Naive B cell (primary cell): ENCODE data around the gene ANKRD23. TPM values are rescaled to one million over a fixed set of nuclear protein-coding genes. Genes with fewer than 3 reads are reported as not detected.

ENCODE experiments used
- ATAC-seq, 2 donors: fragments of 150-1000 bp; cut with Tn5 transposase; 2 replicates each; pipeline ENCODE4 v1.10.0; 2021; ENCODE audit warnings: low read depth in 2 of 2, mild to moderate bottlenecking in 2 of 2, moderate library complexity in 2 of 2
- DNase-seq: peaks from one replicate; pipeline ENCODE4 v3.0.0; 2022
- H3K27ac Mint-ChIP-seq, 6 donors: one replicate each; pipeline ENCODE4 v1.8.0; 2020 to 2022; ENCODE audit warnings: mild to moderate bottlenecking in 6 of 6, mixed read lengths in 6 of 6, moderate library complexity in 5 of 6, inconsistent platforms in 2 of 6
- H3K27me3 Mint-ChIP-seq, 3 donors: one replicate each; pipeline ENCODE4 v1.8.0; 2021 to 2022; ENCODE audit warnings: mixed read lengths in 3 of 3, mild to moderate bottlenecking in 1 of 3
- H3K36me3 Mint-ChIP-seq, 2 donors: one replicate each; pipeline ENCODE4 v1.8.0; 2020 to 2022; ENCODE audit warnings: mixed read lengths in 2 of 2, inconsistent platforms in 1 of 2, mild to moderate bottlenecking in 1 of 2
- H3K4me1 Mint-ChIP-seq, 3 donors: one replicate each; pipeline ENCODE4 v1.8.0; 2020 to 2022; ENCODE audit warnings: mixed read lengths in 3 of 3, inconsistent platforms in 1 of 3, mild to moderate bottlenecking in 1 of 3, moderate library complexity in 1 of 3
- H3K4me3 Mint-ChIP-seq, 8 donors: one replicate each; pipeline ENCODE4 v1.8.0; 2020 to 2022; ENCODE audit warnings: mild to moderate bottlenecking in 8 of 8, mixed read lengths in 8 of 8, moderate library complexity in 8 of 8, inconsistent platforms in 2 of 8
- H3K9me3 Mint-ChIP-seq, 7 donors: one replicate each; pipeline ENCODE4 v1.8.0; 2020 to 2022; ENCODE audit warnings: mixed read lengths in 7 of 7, mild to moderate bottlenecking in 5 of 7, inconsistent platforms in 2 of 7, moderate library complexity in 1 of 7
- polyA plus RNA-seq, 6 donors: library from polyadenylated mRNA; unstranded; fragments of 300-500 nt; fragmentation: Illumina TruSeq; gene quantifications; one replicate each; pipeline ENCODE4 v1.2.3, GENCODE V29; 2021; ENCODE audit warnings: low read depth in 6 of 6

Gene ANKRD23
- polyA plus RNA-seq, 6 donors from 2014 or later = 0.44 to 1.4 (median 1.1) TPM; not detected in 2

DNA sequence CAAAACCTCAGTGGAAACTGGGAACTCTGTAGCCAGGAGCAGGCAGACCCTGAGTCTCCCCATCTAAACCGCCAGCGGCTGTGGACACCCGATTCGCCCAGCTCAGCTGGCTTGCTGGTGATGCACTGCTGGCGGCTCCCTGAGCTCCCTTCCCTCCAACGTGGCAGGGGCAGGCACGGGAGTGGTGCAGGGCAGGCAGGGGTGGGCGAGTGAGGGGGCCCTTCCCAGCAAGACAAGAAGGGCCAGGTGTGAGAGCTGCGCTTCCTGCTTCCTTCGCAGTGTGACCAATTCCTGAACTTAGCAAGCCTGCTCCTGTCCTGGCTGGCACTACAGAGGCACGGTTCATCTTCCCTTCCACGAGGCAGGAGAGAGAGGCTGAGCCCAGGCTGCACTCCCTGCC, 38.4 kb upstream of the ANKRD23 start:
- H3K36me3 Mint-ChIP-seq = no peaks in the 10 kb centered on the region
- no peaks in the 10 kb centered on the region for H3K9me3 Mint-ChIP-seq
- no peak for ATAC-seq
- H3K27me3 Mint-ChIP-seq = peaks cover 4 to 42% (median 9%) of the 10 kb centered on the region in 3 donors
- H3K4me1 Mint-ChIP-seq = peaks cover 1 to 5% (median 2%) of the 10 kb centered on the region in 3 donors
- H3K4me3 Mint-ChIP-seq = no peak overlapping the region
- H3K27ac Mint-ChIP-seq = no peak overlapping the region
- no peak for DNase-seq

GRCh38 chr2:96881349-96882195, 37.8 kb upstream of the ANKRD23 start:
- DNase-seq (no peak), ATAC-seq (no peak)
- Mint-ChIP-seq H3K4me3 (no peak overlapping the region), H3K27ac (peak overlapping the region in 1 of 6 donors; percentile 49), H3K4me1 (peaks cover 0 to 3% (median 0%) of the 10 kb centered on the region in 3 donors), H3K36me3 (no peaks in the 10 kb centered on the region), H3K9me3 (no peaks in the 10 kb centered on the region), H3K27me3 (peaks cover 4 to 44% (median 9%) of the 10 kb centered on the region in 3 donors)

GRCh38 chr2:96880891-96881273, 37.1 kb upstream of the ANKRD23 start:
- DNase-seq = no peak
- ATAC-seq = no peak
- H3K4me1 Mint-ChIP-seq = peaks cover 0 to under 1% (median 0%) of the 10 kb centered on the region in 3 donors
- no peak overlapping the region for H3K27ac Mint-ChIP-seq
- H3K4me3 Mint-ChIP-seq = no peak overlapping the region
- H3K36me3 Mint-ChIP-seq = no peaks in the 10 kb centered on the region
- no peaks in the 10 kb centered on the region for H3K9me3 Mint-ChIP-seq
- peaks cover 4 to 50% (median 9%) of the 10 kb centered on the region in 3 donors for H3K27me3 Mint-ChIP-seq

DNA sequence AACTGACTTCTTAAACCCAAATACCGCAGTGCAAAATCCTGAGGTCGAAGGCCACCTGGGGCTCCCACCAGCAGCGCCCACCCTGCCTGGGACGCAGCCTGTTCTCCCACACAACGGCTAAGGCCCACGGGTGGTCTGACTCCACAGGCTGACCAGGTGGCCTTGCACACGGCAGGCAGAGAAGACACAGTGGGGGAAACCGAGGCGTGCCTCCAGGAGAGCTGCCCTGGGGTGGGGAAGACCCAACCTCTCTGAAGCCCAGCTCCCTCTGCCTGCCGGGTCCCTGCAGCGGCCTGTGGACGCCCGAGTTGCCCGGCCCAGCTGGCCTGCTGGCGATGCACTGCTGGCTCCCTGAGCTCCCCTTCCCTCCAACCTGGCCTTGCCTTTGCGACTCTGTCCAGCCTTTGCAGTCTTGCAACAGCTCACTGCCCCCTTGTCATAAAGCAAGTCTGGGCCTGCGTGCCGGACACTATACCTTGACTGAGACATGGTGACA, 35.8 kb upstream of the ANKRD23 start:
- ATAC-seq (no peak), DNase-seq (no peak)
- Mint-ChIP-seq H3K27me3 (peaks cover 4 to 53% (median 9%) of the 10 kb centered on the region in 3 donors), H3K9me3 (no peaks in the 10 kb centered on the region), H3K27ac (no peak overlapping the region), H3K4me1 (peaks cover 7 to 13% (median 12%) of the 10 kb centered on the region in 3 donors), H3K36me3 (no peaks in the 10 kb centered on the region), H3K4me3 (no peak overlapping the region)

GRCh38 chr2:96878796-96879544, 35.1 kb upstream of the ANKRD23 start:
- no peak for ATAC-seq
- no peak overlapping the region for H3K4me3 Mint-ChIP-seq
- H3K27ac Mint-ChIP-seq = peak overlapping the region in 1 of 6 donors; percentile 14
- H3K27me3 Mint-ChIP-seq = peaks cover 9 to 50% (median 9%) of the 10 kb centered on the region in 3 donors
- H3K4me1 Mint-ChIP-seq = peaks cover 13 to 19% (median 18%) of the 10 kb centered on the region in 3 donors
- DNase-seq = no peak
- H3K36me3 Mint-ChIP-seq = no peaks in the 10 kb centered on the region
- no peaks in the 10 kb centered on the region for H3K9me3 Mint-ChIP-seq

- DNase-seq (no peak), ATAC-seq (no peak)
- Mint-ChIP-seq H3K9me3 (no peaks in the 10 kb centered on the region), H3K4me1 (peaks cover 13 to 27% (median 19%) of the 10 kb centered on the region in 3 donors), H3K27me3 (peaks cover 9 to 50% (median 9%) of the 10 kb centered on the region in 3 donors), H3K4me3 (no peak overlapping the region), H3K36me3 (no peaks in the 10 kb centered on the region), H3K27ac (no peak overlapping the region)
Observed at GRCh38 chr2:96878171-96878570, 34.4 kb upstream of the ANKRD23 start.

DNA sequence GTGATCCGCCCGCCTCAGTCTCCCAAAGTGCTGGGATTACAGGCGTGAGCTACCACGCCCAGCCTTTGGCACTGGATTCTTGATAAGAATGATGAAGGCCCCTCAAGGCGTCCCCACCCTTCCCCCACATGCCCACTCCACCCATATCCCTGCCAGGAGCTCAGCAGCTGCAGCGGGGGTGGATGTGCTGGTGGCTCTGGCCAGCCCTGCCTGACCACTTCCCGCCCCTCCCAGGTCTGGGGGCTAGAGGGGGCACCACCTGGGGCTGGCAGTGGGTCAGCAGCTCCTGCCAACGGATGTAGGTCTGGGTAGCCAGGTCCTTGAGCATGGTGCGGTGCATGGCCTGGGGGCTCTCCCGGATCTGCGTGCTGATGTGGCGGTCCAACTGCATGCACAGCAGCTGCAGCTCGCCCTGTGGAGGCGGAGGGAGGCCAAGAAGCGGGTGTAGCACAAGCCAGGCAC, 33.8 kb upstream of the ANKRD23 start:
- ATAC-seq (no peak), DNase-seq (no peak)
- Mint-ChIP-seq H3K27me3 (peaks cover 9 to 50% (median 9%) of the 10 kb centered on the region in 3 donors), H3K4me3 (no peak overlapping the region), H3K36me3 (no peaks in the 10 kb centered on the region), H3K27ac (no peak overlapping the region), H3K4me1 (peaks cover 13 to 27% (median 19%) of the 10 kb centered on the region in 3 donors), H3K9me3 (no peaks in the 10 kb centered on the region)

DNA sequence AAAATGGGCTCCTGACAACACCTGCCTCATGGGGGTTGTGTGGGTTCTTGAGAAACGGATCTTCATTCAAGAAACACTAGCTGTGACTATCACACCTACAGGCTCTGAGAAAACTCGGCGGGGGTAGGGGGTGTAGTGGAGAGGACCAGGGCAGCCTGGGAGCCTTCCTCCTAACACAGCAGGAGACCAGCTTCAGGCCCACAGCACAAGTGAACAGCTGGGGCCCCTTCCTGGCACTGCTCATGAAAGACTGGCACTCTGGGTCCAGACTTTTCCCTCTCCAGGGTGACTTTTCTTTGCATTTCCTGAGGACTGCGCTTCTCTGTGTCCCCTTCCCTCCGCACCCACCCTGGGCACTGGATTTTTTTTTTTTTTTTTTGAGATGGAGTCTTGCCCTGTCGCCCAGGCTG, 33.2 kb upstream of the ANKRD23 start:
- peaks cover 5 to 50% (median 9%) of the 10 kb centered on the region in 3 donors for H3K27me3 Mint-ChIP-seq
- H3K36me3 Mint-ChIP-seq = no peaks in the 10 kb centered on the region
- no peak overlapping the region for H3K27ac Mint-ChIP-seq
- no peak overlapping the region for H3K4me3 Mint-ChIP-seq
- no peak for DNase-seq
- no peaks in the 10 kb centered on the region for H3K9me3 Mint-ChIP-seq
- ATAC-seq = no peak
- H3K4me1 Mint-ChIP-seq = peaks cover 13 to 27% (median 19%) of the 10 kb centered on the region in 3 donors

DNA sequence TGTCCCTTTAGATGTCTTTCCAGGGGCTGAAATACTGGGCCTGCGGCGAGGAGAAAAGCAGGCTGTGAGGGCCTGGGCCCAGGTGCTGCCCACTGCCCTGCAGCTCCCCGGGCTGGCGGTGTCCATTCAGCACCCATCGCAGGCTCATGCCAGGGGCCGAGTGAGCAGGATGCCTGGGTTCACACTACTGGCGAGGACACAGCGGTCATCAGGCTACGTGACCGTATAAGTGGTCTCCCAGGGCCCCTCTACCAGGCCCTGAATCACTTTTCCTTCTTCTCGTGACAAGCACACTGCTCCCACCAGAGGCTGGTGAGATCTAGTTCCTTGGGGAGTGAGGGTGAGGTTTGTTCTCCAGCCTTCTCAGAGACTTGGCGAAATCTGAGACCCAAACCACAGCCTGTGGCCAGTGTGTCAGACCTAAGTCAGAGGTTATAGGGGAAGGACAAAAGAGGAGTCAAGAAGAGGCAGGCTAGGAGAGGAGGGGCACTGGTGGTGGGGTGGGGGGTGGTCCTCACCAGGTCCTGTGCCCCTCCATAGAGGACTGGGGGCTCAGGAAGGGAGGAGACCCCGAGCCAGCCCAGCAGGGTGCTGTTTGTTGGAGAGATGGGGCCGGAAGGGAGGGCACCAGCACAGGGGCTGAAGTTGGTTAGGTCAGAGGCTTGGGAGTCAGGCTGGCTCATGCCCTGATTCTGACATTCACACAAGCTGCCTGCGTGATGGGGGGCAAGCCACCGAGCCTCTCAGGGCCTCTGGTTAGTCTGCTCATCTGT, 32.6 kb upstream of the ANKRD23 start:
- no peaks in the 10 kb centered on the region for H3K9me3 Mint-ChIP-seq
- H3K4me3 Mint-ChIP-seq = no peak overlapping the region
- peaks cover 5 to 50% (median 9%) of the 10 kb centered on the region in 3 donors for H3K27me3 Mint-ChIP-seq
- H3K4me1 Mint-ChIP-seq = peaks cover 13 to 27% (median 19%) of the 10 kb centered on the region in 3 donors
- H3K36me3 Mint-ChIP-seq = no peaks in the 10 kb centered on the region
- peak overlapping the region in 1 of 6 donors; percentile 67 for H3K27ac Mint-ChIP-seq
- DNase-seq = no peak
- ATAC-seq = no peak

GRCh38 chr2:96875498-96876268, 31.9 kb upstream of the ANKRD23 start:
- peak overlapping the region in 5 of 6 donors; percentile 34 to 92 (median 85) for H3K27ac Mint-ChIP-seq
- peaks cover 13 to 49% (median 13%) of the 10 kb centered on the region in 3 donors for H3K27me3 Mint-ChIP-seq
- ATAC-seq = no peak
- no peak for DNase-seq
- H3K9me3 Mint-ChIP-seq = no peaks in the 10 kb centered on the region
- peak overlapping the region in 1 of 8 donors; percentile 50 for H3K4me3 Mint-ChIP-seq
- peaks cover 14 to 31% (median 22%) of the 10 kb centered on the region in 3 donors for H3K4me1 Mint-ChIP-seq
- H3K36me3 Mint-ChIP-seq = no peaks in the 10 kb centered on the region

DNA sequence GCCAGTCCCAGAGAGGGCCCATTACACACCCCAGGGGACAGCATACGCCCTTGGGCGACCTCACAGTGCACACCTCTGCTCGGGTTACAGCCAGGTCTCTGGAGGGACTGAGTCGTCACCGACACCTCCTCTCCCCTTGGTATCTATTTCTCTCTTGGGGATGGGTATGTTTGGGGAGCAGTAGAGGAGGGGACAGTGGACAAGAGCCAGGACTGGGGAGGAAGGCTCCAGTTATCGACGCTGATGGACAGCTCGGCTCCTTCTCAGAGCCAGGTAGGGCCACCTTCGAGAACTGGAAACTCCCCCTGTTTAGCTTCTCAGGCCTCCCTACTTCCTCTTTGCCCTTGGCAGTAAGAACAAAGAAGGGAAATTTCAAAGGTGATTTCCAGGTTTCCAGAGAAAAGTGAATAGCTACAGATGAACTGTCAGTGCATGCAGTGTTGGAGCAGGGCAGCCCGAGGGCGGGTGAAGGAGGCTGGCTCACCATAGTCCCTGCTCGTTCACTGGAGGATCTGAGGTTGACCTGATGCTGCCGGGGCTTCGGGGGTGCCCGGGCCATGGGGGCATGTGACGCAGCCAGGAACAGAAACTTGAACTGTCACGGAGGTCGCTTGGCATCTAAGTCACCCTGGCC, 30.5 kb upstream of the ANKRD23 start:
- peak; percentile 75 to 77 for ATAC-seq
- H3K27ac Mint-ChIP-seq = peak overlapping the region; percentile 39 to 98 (median 92)
- H3K9me3 Mint-ChIP-seq = no peaks in the 10 kb centered on the region
- H3K4me3 Mint-ChIP-seq = peak overlapping the region in 7 of 8 donors; percentile 4 to 74 (median 50)
- peak; percentile 51 for DNase-seq
- H3K4me1 Mint-ChIP-seq = peaks cover 17 to 36% (median 27%) of the 10 kb centered on the region in 3 donors
- H3K36me3 Mint-ChIP-seq = no peaks in the 10 kb centered on the region
- H3K27me3 Mint-ChIP-seq = peaks cover 8 to 43% (median 16%) of the 10 kb centered on the region in 3 donors

DNA sequence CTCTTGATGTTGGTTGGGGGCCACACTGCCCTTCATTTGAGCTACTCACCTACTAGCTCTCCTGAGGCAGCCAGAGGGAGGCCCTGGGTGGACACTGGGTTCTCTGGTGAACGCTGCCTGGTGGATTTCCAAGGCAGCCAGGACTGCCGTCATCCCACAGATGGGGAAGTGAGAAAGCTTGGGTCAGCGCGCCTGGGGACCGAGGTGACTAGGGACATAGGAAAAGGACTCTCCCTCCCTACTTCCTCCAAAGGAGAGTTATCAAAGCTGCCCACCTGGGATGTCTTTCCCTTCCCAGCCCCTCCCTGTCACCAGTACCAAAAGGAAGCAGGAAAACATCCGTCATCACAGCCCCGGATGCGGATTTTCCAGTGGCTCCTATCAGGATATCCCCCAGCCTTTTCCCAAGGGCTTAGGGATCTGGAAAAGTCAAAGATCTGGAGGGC, 29.9 kb upstream of the ANKRD23 start:
- peak overlapping the region in 4 of 6 donors; percentile 21 to 98 (median 82) for H3K27ac Mint-ChIP-seq
- peaks cover 17 to 36% (median 27%) of the 10 kb centered on the region in 3 donors for H3K4me1 Mint-ChIP-seq
- DNase-seq (no peak), ATAC-seq (no peak)
- no peak overlapping the region for H3K4me3 Mint-ChIP-seq
- H3K36me3 Mint-ChIP-seq = no peaks in the 10 kb centered on the region
- peaks cover 8 to 39% (median 16%) of the 10 kb centered on the region in 3 donors for H3K27me3 Mint-ChIP-seq
- no peaks in the 10 kb centered on the region for H3K9me3 Mint-ChIP-seq
